K562 (cell line): ENCODE measurements around the gene ZNRF1. TPM values are rescaled to one million over a fixed set of nuclear protein-coding genes. Genes with fewer than 3 reads are reported as not detected.

ENCODE experiments used
- CBX1 ChIP-seq: sonication (generic); IDR thresholded peaks from 2 replicates; pipeline ENCODE4 v1.6.1; 2016; ENCODE audit warnings: antibody characterized with exemption, low read depth, mild to moderate bottlenecking
- CCAR2 ChIP-seq: fragments of 200-400 bp; formaldehyde crosslinking; IDR thresholded peaks from 2 replicates; pipeline ENCODE4 v1.6.1; 2017; ENCODE audit warnings: mild to moderate bottlenecking, low read depth, low read length
- CHD1 ChIP-seq: fragments of 200-600 bp; sonication (generic); IDR thresholded peaks from one replicate; pipeline ENCODE4 v1.6.1; 2012; ENCODE audit warnings: mild to moderate bottlenecking, moderate library complexity, low read length, inconsistent platforms
- FIP1L1 ChIP-seq: fragments of 200-400 bp; formaldehyde crosslinking; IDR thresholded peaks from 2 replicates; pipeline ENCODE4 v1.6.1; 2018; ENCODE audit warnings: mild to moderate bottlenecking, low read depth, low read length; ENCODE audit not compliant: poor library complexity, severe bottlenecking
- TSC22D4 ChIP-seq: fragments of 450-650 bp; IDR thresholded peaks from 2 replicates; pipeline ENCODE4 v1.6.1; 2016; ENCODE audit warnings: missing genetic modification characterization, missing biosample characterization, control low read depth
- ZC3H4 ChIP-seq: sonication (generic); formaldehyde crosslinking; IDR thresholded peaks from 2 replicates; pipeline ENCODE4 v1.9.0; 2021; ENCODE audit warnings: missing genetic modification reagents, borderline replicate concordance
- ZNF407 ChIP-seq: fragments of 450-650 bp; IDR thresholded peaks from 2 replicates; pipeline ENCODE4 v1.6.1; 2016; ENCODE audit warnings: low read depth
- ZNF436 ChIP-seq: fragments of 250-450, 450-650 bp; sonication (Bioruptor Pico); formaldehyde crosslinking; IDR thresholded peaks from 2 replicates; pipeline ENCODE4 v1.7.0; 2020; ENCODE audit warnings: mild to moderate bottlenecking
- ZNF740 ChIP-seq, 3 experiments: fragments of 200-800 bp in 1 of 3; sonication (Bioruptor generic) in 1 of 3; sonication (generic) in 1 of 3; formaldehyde crosslinking in 1 of 3; IDR thresholded peaks; 2 replicates each; pipeline versions ENCODE4 v1.6.1 to v1.8.0; 2016 to 2022; ENCODE audit warnings: mild to moderate bottlenecking in 2 of 3, missing compliant biosample characterization in 2 of 3, missing genetic modification characterization in 2 of 3, missing genetic modification reagents in 1 of 3
- polyA plus RNA-seq, 8 experiments: library from polyadenylated mRNA; depleted of rRNA in 4 of 8; stranded (reverse) in 5 of 8; unstranded in 3 of 8; fragments of >200 nt; fragmentation: Nextera tagmentation in 2 of 8; fragmentation: Illumina TruSeq in 1 of 8; extraction: Ambion mirVana in 2 of 8; extraction: Trizol in 1 of 8; gene quantifications; 2 replicates each; pipeline versions ENCODE4 v1.2.1 to v1.2.3, GENCODE V29; 2011 to 2014; ENCODE audit warnings: inconsistent platforms in 1 of 8, missing spikeins in 1 of 8
- total RNA-seq, 7 experiments: library from RNA; depleted of rRNA in 6 of 7; stranded (reverse); fragments of >200 nt in 6 of 7; fragmentation: Illumina TruSeq in 2 of 7; extraction: Trizol in 2 of 7; gene quantifications; 2 replicates each; pipeline versions ENCODE4 v1.2.1 to v1.2.3, GENCODE V29; 2011 to 2021; ENCODE audit warnings: low replicate concordance in 1 of 7

ZNRF1 gene
- total and polyA plus RNA-seq, 9 of the 15 experiments (the other 6 are each of a cell fraction or from before 2014, with no cell fraction given): 9.5 to 37.7 (median 20.0) TPM

GRCh38 chr16:75074920-75075687, 76.3 kb downstream of the ZNRF1 start (continued):
- TF ChIP-seq ZNF407 (no peak), TSC22D4 (tag) (no peak), ZC3H4 (CRISPR knock-in tag) (no peak), ZNF436 (no peak), CHD1 (no peak), FIP1L1 (no peak), CCAR2 (no peak), CBX1 (peak; percentile 44; the same call in 1 of the 2 replicates), ZNF740 (CRISPR knock-in tag; IDR thresholded peaks at IDR 0.05) (no peak), ZNF740 (tag; IDR thresholded peaks at IDR 0.05) (no peak)
